Activated CD8-positive, alpha-beta memory T cell treated with anti-CD3 and anti-CD28 coated beads, Interleukin-2, amount 50 U/mL, for 24 hours (primary cell): ENCODE data around the gene TOMT.
"Not testable (repeated sequence)": the region's sequence is repeated elsewhere in the genome, so short reads cannot be mapped to it uniquely, and the experiment has no call there.

Source experiments
- DNase-seq: peaks from one replicate; pipeline ENCODE4 v3.0.0-alpha.2; 2020; ENCODE audit errors: extremely low read depth

TOMT gene

DNA sequence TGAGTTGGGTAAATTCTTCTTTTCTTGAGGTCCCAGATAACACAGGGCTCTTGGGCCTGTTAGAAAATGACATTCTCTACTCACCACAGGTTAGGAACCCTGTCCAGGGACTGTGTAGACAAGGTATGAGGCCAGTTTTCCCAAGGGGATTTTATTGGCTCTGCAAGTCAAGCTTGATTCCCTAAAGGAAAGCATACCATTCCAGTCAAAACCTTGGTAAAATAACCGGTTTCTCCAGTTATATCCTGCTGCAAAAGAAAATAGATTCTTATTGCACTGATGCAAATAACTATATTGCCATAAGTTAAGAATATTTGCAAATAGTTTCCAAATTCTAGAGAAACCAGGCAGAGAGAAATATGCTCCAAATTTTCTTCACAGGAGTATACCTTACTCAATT, 20.2 kb downstream of the TOMT start:
- DNase-seq = no peak

DNA sequence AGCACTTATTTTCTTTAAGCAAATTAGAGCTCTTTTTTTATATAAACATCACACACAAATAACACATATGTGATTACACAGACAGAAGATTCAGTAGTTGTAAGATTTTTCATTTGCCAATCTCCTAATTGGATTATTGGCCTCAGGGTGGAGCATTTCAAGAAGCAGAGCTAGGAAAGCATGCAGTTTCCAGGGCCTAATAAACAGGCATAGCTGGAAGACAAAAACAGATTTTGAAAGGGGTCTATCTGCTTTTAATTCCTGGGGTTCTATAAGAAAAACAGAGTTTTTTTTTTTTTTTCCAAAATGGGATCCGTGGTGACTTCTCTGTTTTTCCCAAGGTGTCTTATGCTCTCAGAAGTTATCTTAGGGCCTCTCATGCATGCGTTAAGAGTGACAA, 22.2 kb downstream of the TOMT start:
- no peak for DNase-seq

DNA sequence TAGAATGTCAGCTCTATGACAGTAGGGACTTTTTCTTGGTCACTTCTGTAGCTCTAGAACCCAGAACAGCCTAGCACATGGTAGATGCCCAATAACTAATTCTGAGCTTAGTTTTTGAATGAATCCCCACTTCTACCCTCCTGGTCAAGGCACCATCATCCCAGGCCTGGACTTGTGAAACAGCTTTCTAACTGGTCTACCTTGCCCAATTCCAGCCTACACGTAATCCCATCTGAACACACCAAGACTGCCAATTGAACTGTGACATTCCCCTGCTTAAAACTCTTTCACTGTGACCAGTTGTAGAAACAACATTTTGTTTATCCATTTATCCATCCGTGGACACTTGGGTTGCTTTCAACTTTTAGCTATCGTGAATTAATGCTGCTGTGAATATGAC, 23.7 kb downstream of the TOMT start:
- no peak for DNase-seq

DNA sequence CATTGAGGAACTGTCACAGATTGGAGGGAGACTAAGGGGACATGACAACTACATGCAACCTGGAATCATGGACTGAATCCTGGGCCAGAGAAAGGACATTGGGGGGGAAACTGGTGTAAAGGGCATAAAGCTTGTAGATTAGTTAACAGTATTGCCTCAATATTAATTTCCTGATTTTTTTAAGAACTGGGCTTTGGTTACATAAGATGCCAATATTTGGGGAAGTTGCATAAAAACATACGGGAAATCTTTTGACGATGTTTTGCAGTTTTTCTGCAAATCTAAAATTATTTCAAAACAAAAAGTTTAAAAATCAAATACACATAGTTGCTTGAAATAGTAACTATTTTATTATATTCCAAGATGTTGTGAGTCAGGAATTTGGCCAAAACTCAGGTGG, 26.9 kb downstream of the TOMT start:
- no peak for DNase-seq

DNA sequence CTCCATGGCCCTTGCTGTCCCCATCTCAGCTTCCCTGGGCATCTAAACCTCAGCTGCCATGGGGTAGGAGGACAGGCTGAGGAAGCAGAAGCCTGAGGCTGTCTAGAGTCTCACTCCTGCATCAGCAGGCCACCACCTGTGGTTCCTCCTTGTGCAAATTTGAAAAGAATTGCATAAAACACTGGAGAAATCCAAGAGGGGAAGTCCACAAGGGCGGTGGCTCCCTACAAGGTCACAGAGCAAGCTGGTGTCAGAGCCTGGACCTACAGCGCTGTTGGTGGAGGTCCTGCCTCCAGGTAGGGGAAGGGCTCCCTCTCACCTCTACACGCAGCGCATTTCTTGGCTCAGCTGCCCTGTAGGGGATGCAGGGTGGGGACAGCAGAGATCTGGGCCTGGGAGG, 29.7 kb downstream of the TOMT start, which contains the start of gene FOLR3:
Gene FOLR3 (plus strand): TSS at position 253 of the 400 bp plus-strand sequence. CDS start 228 bp downstream, outside the sequence.
- DNase-seq = not testable (repeated sequence)

DNA sequence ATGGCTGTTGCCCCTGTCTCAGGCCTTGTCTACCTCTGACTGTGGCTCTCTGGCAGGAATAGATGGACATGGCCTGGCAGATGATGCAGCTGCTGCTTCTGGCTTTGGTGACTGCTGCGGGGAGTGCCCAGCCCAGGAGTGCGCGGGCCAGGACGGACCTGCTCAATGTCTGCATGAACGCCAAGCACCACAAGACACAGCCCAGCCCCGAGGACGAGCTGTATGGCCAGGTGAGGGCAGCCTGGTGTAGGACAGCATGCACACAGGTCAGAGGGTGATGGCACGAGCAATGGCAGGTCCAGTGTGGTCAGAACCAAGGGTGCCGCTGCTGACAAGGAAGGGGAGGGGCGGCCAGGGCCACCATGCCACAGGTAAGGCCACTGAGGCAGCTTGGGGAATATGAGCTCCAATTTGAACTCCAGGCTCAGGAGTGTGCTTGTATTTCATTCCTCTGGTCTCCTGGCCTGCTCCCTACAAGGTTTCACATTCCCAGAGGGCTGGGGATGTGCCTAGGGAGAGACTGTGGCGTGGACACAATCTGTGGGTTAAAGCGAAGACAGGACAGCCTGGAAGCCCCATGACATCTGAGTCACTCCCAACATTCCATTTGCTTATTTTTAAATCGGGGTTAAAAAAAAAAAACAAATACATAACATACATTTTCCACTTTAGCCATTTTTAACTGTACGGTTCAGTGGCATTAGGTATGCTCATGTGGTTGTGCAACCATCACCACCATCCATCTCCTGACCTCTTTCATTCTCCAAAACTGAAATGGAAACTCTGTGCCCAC, 30.4 kb downstream of the TOMT start:
- DNase-seq = no peak

DNA sequence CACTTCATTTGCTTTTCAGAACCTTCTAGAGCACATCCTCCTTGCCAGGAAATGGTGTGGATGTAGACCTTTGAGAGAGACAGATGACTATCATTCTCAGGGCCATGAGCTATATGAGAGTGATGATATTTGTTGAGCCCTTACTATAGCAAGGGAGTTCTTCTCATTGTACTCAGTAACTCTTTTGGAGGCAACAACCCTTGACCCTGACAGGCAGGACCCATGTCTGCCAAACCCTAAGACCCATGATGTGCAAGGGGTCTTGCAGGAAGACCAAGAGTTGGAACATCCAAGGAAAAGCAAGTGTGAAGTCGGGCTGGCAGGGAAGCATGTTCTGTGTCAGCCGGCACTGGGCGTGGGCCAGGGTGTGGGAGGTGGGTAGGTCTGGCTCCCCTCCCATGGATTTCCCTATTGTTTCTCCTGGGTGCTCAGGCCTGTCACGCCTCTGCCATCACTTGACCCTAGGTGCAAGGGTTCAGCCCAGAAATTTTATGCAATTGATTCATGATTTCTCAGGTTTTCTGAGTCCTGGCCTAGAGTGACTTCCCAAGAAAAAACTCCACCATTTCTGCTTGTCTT, 31.0 kb downstream of the TOMT start:
- DNase-seq = no peak

DNA sequence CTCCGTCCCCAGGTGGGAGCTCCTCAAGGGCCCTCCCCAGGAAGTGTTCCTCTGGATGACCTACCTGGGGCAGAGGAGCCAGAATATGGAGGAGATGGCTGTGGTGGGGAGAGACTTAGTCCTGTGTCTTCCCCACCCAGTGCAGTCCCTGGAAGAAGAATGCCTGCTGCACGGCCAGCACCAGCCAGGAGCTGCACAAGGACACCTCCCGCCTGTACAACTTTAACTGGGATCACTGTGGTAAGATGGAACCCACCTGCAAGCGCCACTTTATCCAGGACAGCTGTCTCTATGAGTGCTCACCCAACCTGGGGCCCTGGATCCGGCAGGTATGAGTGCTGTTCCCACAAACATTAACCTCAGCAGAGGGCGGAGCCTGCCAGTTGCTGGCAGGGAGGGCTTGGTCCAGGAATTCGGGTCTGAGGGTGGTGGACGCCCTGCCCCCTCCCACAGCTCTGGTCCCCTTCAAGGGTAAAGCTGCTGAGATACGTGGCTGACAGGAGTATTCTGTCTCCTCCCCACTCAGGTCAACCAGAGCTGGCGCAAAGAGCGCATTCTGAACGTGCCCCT, 33.2 kb downstream of the TOMT start:
- DNase-seq = no peak

DNA sequence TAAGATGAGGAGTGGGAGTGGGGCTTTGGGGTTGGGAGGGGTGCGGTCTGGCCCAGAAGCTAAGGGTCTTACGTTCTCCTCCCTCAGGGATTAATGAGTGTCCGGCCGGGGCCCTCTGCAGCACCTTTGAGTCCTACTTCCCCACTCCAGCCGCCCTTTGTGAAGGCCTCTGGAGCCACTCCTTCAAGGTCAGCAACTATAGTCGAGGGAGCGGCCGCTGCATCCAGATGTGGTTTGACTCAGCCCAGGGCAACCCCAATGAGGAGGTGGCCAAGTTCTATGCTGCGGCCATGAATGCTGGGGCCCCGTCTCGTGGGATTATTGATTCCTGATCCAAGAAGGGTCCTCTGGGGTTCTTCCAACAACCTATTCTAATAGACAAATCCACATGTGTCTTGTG, 33.8 kb downstream of the TOMT start:
- DNase-seq = no peak

DNA sequence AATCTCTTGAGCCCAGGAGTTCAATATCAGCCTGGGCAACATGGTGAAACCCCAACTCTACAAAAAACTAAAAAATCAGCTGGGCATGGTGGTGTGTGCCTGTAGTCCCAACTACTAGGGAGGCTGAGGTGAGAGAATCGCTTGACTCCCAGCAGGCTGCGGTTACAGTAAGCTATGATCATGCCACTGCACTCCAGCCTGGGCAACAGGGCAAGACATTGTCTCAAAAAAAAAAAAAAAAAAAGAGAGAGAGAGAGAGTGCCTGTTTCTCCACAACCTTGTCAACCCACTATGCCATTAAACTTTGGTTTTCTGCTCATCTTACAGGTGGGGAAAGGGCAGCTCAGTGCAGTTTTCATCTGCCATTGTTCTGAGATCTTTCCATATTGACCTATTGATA, 34.9 kb downstream of the TOMT start:
- no peak for DNase-seq

DNA sequence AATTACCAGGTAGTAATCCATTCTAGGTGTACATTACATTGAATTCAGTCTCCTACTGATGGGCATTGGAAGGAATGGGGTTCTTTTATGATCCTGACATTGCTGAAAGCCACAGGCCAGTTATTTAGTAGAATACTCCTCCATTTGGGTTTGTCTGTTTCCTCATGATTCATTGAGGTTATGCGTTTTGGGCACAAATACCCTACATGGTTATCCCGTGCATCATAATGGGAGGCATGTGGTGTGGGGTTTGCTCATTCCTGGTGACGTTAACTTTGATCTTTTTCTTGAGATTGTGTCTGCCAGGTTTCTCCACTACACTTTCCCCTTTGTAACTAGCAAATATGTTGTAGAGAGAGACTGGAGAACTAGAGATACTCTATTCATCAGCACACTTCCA, 35.3 kb downstream of the TOMT start:
- DNase-seq = no peak

DNA sequence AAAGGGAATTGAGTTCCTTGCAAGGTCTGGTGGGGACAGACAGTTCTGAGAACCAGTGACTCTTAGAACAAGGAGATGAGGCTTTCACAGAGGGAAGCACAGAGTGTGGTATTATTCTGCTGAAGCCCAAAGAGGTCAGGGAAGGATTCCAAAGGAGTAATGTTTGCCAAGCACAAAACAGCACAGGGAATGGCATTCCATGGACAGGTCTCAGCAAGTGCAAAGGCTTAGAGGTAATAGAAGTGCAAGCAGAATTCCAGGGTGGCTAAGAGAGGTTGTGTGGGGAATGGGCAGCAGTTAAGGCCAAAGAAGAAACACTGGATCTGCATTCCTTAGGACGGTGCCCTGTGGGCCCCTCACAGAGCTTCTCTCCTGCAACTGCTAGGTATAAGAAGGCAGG, 36.4 kb downstream of the TOMT start:
- DNase-seq = not testable (repeated sequence)

DNA sequence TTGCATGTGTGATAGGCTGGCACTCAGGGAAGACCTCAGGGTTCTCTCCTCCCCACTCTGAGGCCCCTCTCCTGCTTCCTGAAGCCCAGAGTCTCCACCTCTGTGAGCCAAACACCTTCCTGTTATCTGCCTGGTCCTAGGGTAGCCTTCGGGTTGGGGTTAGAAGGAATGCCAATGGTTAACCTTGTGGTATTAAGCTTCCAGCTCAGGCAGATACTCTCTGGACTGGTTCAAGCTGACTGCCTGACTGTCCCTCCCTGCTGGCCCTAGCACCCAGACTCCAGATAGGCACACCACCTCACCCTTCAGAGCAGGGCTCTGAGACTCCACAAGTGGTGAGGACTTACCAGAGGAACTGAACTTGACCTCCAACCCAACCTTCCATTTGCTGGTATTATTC, 36.8 kb downstream of the TOMT start:
- DNase-seq = not testable (repeated sequence)

DNA sequence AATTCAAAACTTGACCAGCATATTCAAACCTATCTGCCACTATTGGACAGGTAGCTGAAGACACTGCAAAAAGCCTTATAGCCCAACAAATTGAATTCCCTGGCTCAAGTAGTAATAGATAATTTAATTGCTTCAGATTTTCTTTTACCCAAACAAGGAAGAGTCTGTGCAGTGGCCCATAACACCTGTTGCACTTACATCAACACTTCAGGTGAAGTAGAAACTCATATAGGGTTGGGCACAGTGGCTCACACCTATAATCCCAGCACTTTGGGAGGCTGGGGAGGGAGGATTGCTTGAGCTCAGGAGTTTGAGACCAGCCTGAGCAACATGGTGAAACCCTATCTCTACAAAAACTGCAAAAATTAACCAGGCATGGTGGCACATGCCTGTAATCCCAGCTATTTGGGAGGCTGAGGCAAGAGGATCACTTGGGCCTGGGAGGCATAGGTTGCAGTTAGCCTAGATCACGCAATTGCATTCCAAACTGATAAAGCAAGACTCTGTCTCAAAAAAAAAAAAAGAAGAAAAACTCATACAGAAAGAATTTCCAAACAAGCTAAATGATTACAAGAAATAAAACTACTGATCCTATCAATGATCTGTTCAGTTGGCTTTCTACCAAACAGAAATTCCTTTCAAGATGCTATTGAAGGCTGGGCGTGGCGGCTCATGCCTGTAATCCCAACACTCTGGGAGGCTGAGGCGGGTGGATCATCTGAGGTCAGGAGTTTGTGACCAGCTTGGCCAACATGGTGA, 39.3 kb downstream of the TOMT start:
- no peak for DNase-seq

DNA sequence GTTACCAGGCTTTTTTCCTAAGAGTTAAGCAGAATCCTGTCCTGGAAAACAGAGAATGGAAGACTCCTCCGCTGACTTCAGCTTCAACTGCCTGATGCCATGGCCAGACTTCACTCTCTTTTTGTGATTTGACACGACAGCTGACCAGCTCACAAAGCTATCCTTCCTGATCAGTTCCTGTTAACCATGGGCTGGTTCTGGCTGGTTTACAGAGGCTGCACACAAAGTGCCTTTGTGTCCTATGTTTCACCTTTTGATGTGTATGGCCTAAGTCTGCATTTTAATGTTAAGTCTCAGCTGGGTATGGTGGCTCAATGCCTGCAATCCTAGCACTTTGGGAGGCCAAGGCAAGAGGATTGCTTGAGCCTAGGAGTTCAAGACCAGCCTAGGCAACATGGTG, 40.9 kb downstream of the TOMT start:
- no peak for DNase-seq

DNA sequence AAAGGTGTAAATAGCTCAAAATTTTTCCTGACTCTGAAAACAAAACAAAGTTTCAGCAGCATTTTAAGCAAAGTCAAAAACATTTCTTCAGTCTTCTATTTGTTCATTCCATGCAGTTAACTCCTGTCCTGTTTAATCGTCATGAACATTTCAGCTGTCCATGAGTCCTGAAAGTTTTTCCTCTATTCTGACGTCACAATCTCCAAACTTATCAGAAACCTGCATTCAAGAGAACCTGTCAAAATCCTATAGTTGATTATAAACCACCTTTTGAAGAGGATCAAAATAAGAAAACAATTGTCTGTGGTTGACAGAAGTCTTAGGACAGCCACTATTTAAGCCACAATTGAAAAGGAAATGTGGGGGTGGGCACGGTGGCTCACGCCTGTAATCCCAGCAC, 45.2 kb downstream of the TOMT start:
- DNase-seq = no peak

DNA sequence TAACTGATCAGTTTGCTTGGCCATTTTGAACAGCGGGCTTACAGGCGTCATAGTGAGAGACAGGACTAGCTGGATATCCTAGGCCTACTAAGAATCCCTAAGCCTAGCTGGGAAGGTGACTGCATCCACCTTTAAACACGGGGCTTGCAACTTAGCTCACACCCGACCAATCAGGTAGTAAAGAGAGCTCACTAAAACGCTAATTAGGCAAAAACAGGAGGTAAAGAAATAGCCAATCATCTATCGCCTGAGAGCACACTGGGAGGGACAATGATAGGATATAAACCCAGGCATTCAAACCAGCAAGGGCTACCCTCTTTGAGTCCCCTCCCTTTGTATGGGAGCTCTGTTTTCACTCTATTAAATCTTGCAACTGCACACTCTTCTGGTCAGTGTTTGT, 48.1 kb downstream of the TOMT start:
- not testable (repeated sequence) for DNase-seq

DNA sequence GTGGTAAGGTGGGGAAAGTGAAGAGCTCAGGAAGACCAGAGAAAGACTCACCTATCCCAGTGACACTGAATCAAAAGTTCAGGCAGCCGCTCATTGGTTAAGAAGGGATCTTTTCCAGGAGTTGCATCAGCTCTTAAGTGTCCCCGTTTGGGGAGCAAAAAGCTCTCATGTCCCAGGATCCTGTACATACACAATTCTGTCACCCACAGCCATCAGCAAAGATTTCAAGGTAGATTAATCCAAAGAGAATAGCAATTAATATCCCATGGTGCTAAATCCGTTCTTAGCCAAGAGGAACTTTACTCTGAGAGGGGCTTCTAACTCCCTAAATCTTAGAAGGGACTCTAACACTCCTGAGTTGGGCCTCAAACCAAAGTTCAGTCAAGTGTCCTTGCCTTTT, 49.1 kb downstream of the TOMT start:
- DNase-seq = no peak

DNA sequence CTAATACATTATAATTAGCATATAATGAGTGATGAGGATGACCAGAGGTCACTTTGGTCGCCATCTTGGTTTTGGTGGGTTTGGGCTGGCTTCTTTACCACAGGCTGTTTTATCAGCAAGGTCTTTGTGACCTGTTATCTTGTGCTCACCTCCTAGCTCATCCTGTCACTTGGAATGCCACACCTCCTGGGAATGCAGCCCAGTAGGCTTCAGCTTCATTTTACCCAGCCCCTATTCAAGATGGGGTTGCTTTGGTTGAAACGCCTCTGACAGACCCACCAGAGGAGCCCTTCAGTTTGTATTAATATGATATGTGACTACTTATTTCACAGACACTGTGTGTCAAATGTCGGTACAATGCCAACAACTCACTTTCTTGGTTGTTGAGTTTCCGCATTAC, 50.0 kb downstream of the TOMT start:
- no peak for DNase-seq

DNA sequence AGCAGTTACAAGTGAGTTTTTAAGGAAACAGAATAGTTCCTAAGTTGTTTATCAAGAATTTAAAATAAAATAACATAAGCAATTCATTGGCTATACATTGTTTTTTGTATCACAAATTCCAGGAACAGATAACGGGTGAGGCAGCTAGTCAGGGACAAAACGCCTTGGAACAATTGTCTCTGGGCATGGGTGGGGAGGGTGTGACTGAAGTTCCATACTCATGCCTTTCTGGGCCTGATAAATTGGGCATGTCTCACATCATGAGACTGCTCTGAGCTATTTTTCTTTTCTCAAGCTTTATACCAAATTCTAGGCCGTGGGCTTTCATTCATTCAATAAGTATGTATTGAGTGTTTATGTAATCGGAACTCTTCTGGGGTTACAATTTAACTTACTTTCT, 51.4 kb downstream of the TOMT start:
- DNase-seq = no peak
